ENCODE data around the gene BIRC6.
"Not testable (repeated sequence)": the region's sequence is repeated elsewhere in the genome, so short reads cannot be mapped to it uniquely, and the experiment has no call there.

The BIRC6 gene

DNA sequence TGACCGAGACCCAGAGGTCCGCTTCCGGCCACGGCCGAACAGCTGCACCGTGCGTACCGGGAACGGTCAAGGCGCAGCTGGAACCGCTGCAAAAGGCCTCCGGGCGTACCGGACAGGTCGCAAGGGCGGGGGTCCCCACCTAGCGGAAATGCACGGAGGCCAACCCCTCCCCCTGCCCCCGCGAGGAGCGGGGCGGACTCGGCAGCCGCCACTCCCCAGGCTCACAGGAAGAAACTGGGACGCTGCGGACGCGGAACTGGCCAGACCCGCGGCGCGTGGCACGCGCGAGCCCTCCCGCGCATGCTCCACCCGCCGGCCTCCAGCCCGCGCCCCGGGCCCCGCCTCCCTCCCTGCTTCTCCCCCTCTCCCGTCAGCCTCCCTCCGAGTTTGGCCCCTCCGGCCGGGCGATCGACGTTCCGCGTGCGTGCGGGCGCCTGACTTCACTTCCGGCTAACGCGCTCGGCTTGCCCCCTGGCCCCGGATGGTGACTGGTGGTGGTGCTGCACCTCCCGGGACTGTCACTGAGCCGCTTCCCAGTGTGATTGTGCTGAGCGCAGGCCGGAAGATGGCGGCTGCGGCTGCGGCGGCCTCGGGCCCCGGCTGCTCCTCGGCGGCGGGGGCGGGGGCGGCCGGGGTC lies at the start of gene BIRC6:
Gene BIRC6 (plus strand): TSS at position 343 of the 637 bp plus-strand sequence. CDS start 139 bp downstream, at position 482.
- H3K27ac Mint-ChIP-seq, result peak within 1 kb of the TSS; percentile 97
- peaks cover 33% of the 10 kb centered on the region for H3K36me3 Mint-ChIP-seq
- H3K9me3 Mint-ChIP-seq, result no peaks in the 10 kb centered on the region
- peak within 1 kb of the TSS; percentile 99 for H3K4me3 Mint-ChIP-seq
- H3K27me3 Mint-ChIP-seq, result no peaks in the 10 kb centered on the region
- peaks cover 35% of the 10 kb centered on the region for H3K4me1 Mint-ChIP-seq
- ATAC-seq, result peak; percentile 97

- Mint-ChIP-seq H3K4me3 (no peak overlapping the region), H3K27ac (no peak overlapping the region), H3K9me3 (no peaks in the 10 kb centered on the region), H3K36me3 (no peaks in the 10 kb centered on the region), H3K27me3 (no peaks in the 10 kb centered on the region), H3K4me1 (no peaks in the 10 kb centered on the region)
- no peak for ATAC-seq
Observed at GRCh38 chr2:32310577-32310976, 46.2 kb upstream of the BIRC6 start.

DNA sequence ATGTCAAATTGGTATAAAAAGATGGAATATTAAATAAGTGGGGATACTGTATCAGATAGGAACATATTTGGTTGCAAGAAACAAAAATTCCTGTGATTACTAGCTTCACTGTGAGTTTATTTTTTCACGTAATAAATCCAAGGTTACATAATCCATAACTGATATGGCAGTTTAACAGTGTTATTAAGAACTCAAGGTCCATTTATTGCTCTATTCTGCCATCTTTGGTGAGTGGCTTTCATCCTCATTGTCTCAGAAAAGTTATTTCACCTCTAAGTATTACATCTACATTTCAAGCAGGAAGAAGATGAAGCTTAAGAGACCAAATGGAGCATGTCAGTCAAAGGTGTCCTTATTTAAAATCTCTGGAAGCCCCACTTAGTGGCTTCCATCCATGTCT lies 41.9 kb upstream of the BIRC6 start:
- H3K27me3 Mint-ChIP-seq, result no peaks in the 10 kb centered on the region
- no peak overlapping the region for H3K27ac Mint-ChIP-seq
- no peaks in the 10 kb centered on the region for H3K36me3 Mint-ChIP-seq
- no peak for ATAC-seq
- no peak overlapping the region for H3K4me3 Mint-ChIP-seq
- H3K9me3 Mint-ChIP-seq, result no peaks in the 10 kb centered on the region
- no peaks in the 10 kb centered on the region for H3K4me1 Mint-ChIP-seq

DNA sequence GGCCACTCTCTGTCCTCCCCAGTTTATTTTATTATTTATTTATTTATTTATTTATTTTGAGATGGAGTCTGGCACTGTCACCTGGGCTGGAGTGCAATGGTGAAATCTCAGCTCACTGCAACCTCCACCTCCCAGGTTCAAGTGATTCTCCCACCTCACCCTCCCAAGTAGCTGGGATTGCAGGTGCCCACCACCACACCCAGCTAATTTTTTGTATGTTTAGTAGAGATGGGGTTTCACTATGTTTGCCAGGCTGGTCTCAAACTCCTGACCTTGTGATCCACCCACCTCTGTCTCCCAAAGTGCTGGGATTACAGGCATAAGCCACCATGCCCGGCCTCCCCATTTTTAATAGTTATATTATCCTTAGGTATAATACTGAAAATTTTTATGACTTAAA lies 28.1 kb upstream of the BIRC6 start:
- H3K4me3 Mint-ChIP-seq, result not testable (repeated sequence)

GRCh38 chr2:32329180-32329980 lies 27.4 kb upstream of the BIRC6 start:
- H3K4me1 Mint-ChIP-seq, H3K27me3 Mint-ChIP-seq, H3K9me3 Mint-ChIP-seq, H3K27ac Mint-ChIP-seq, ATAC-seq, H3K4me3 Mint-ChIP-seq: not testable (repeated sequence)
- H3K36me3 Mint-ChIP-seq, result peaks cover 17% of the 10 kb centered on the region

More for the DNA sequence above, 28.1 kb upstream of the BIRC6 start:
- not testable (repeated sequence) for H3K27me3 Mint-ChIP-seq, H3K4me1 Mint-ChIP-seq, H3K27ac Mint-ChIP-seq, ATAC-seq, H3K9me3 Mint-ChIP-seq
- H3K36me3 Mint-ChIP-seq, result peaks cover 17% of the 10 kb centered on the region

- Mint-ChIP-seq H3K4me3 (no peak overlapping the region), H3K9me3 (no peaks in the 10 kb centered on the region), H3K36me3 (peaks cover 17% of the 10 kb centered on the region), H3K4me1 (peaks cover 6% of the 10 kb centered on the region), H3K27me3 (no peaks in the 10 kb centered on the region), H3K27ac (no peak overlapping the region)
- ATAC-seq, result no peak
Observed at GRCh38 chr2:32330136-32330535, 26.7 kb upstream of the BIRC6 start.

DNA sequence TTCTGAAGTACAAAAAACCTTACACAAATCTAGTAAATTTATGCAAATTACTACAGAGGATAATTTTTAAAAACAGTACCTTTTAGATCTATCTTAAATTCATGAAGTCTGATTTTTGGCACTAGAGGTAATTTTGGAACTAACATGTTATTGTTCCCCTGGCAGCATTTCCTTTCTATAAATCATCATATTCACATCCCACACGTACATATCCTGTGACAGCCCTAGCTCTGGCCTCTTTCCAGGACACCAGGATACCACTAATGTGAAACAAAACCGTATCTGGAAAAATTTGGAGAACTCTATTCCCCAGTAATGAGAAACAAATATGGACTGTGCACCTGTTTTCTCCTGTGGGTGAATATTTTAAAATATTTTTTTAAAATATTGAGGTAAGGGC lies 14.0 kb upstream of the BIRC6 start:
- H3K27ac Mint-ChIP-seq, result no peak overlapping the region
- H3K27me3 Mint-ChIP-seq, result no peaks in the 10 kb centered on the region
- H3K4me1 Mint-ChIP-seq, result no peaks in the 10 kb centered on the region
- no peak overlapping the region for H3K4me3 Mint-ChIP-seq
- no peak for ATAC-seq
- H3K9me3 Mint-ChIP-seq, result no peaks in the 10 kb centered on the region
- H3K36me3 Mint-ChIP-seq, result no peaks in the 10 kb centered on the region

- not testable (repeated sequence) for H3K4me3 Mint-ChIP-seq, H3K9me3 Mint-ChIP-seq, H3K27me3 Mint-ChIP-seq, H3K27ac Mint-ChIP-seq, H3K4me1 Mint-ChIP-seq, H3K36me3 Mint-ChIP-seq, ATAC-seq
Observed at GRCh38 chr2:32350797-32351196, 6.0 kb upstream of the BIRC6 start.

GRCh38 chr2:32355976-32356680 lies 695 bp upstream of the BIRC6 start:
- peaks cover 26% of the 10 kb centered on the region for H3K36me3 Mint-ChIP-seq
- ATAC-seq, result no peak
- peak overlapping the region; percentile 99 for H3K4me3 Mint-ChIP-seq
- no peaks in the 10 kb centered on the region for H3K9me3 Mint-ChIP-seq
- H3K27ac Mint-ChIP-seq, result peak overlapping the region; percentile 97
- H3K4me1 Mint-ChIP-seq, result peaks cover 29% of the 10 kb centered on the region
- H3K27me3 Mint-ChIP-seq, result no peaks in the 10 kb centered on the region

DNA sequence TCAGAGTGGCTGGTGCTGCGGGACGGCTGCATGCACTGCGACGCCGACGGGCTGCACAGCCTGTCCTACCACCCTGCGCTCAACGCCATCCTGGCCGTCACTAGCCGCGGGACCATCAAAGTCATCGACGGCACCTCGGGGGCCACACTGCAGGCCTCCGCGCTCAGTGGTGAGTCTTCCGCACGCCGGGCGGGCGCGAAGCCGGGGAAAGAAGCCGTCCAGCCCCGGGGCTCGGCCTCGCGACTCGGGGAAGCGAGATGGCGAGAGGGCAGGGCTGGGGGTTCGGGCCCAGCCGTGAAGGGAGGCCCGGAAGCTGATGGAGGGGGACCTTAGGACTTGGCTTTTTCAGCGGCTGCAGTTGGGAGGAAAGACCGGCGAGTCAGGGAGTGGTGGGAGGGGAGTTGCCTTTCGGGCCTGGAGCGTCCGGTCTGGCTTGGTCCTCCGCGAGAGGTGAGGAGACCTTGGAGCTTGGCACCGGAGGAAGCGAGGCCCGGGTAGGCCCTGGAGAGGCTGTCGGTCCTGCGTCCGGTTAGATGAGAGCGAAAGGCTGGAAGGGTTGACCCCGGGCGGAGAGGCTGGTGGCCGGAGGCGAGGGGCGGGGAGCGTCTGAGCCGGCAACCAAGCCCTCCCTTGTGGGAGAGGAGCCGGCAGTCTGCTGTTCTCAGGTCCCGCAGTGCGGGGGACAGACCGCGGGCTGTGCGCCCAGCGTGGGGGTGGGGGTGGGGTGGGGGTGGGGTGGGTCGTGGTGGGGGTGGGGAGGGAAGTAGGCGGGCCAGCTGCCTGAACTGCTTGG lies 691 bp downstream of the BIRC6 start:
- H3K4me3 Mint-ChIP-seq, result peak overlapping the region; percentile 99
- H3K27ac Mint-ChIP-seq, result peak overlapping the region; percentile 97
- H3K27me3 Mint-ChIP-seq, result no peaks in the 10 kb centered on the region
- no peaks in the 10 kb centered on the region for H3K9me3 Mint-ChIP-seq
- peaks cover 35% of the 10 kb centered on the region for H3K36me3 Mint-ChIP-seq
- ATAC-seq, result peak; percentile 34
- peaks cover 42% of the 10 kb centered on the region for H3K4me1 Mint-ChIP-seq

DNA sequence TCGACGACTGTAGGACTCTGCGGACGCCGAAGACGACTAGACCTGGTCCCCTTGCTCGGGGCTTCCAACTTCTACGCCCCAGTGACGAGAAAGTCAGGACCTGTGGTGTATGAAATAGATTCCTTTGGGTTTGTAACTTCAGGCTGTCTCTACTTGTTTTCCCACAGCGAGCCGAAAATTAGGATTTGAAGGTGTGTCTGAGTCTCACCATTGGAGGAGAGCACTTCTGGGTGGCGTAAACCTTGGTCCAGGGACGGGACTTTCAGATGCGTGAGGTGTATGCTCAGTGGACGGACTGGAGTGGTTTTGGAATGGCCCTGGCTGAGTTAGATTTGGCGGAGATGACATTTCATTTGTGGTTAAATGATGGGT lies 1.3 kb downstream of the BIRC6 start:
- H3K4me1 Mint-ChIP-seq, result peaks cover 44% of the 10 kb centered on the region
- H3K4me3 Mint-ChIP-seq, result peak overlapping the region; percentile 99
- H3K36me3 Mint-ChIP-seq, result peaks cover 35% of the 10 kb centered on the region
- H3K27ac Mint-ChIP-seq, result peak overlapping the region; percentile 97
- no peaks in the 10 kb centered on the region for H3K27me3 Mint-ChIP-seq
- no peaks in the 10 kb centered on the region for H3K9me3 Mint-ChIP-seq
- ATAC-seq, result no peak

DNA sequence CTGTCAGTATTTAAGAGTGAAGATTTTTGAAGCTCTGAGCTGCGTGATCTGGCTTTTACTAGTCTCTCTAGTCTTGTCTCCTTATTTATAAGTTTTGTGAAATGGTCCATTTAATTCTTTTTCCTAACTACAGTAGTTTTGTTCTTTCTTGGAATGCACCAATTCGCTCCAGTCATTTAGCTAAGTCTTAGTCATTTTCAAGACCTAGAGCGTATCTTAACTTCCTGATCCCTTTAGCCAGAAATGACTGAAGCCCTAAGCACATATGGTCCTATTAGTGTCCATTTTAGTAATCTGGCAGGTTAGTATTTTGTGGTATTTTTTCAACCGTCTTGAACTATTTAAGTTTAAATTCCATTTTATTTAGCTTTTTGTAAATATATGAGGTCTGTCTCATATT lies 3.6 kb downstream of the BIRC6 start:
- peaks cover 63% of the 10 kb centered on the region for H3K4me1 Mint-ChIP-seq
- ATAC-seq, result no peak
- H3K27me3 Mint-ChIP-seq, result no peaks in the 10 kb centered on the region
- peak overlapping the region; percentile 97 for H3K27ac Mint-ChIP-seq
- peaks cover 35% of the 10 kb centered on the region for H3K36me3 Mint-ChIP-seq
- H3K9me3 Mint-ChIP-seq, result no peaks in the 10 kb centered on the region
- H3K4me3 Mint-ChIP-seq, result peak overlapping the region; percentile 18

DNA sequence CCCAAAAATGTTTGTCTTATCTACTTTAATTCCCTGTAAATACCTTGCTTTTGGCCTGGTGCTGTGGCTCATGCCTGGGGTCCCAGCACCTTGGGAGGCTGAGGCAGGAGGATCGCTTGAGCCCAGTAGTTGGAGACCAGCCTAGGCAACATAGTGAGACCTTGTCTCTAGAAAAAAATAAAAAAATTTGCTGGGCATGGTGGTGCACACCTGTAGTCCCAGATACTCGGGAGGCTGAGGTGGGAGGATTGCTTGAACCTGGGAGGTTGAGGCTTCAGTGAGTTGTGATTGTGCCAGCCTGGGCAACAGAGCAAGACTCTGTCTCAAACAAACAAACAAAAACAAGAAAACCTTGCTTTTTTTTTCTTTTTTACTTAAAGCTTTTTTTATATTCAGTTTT lies 6.2 kb downstream of the BIRC6 start:
- ATAC-seq, H3K9me3 Mint-ChIP-seq, H3K27me3 Mint-ChIP-seq, H3K27ac Mint-ChIP-seq, H3K4me3 Mint-ChIP-seq: not testable (repeated sequence)
- H3K4me1 Mint-ChIP-seq, result peaks cover 83% of the 10 kb centered on the region
- H3K36me3 Mint-ChIP-seq, result peaks cover 34% of the 10 kb centered on the region

DNA sequence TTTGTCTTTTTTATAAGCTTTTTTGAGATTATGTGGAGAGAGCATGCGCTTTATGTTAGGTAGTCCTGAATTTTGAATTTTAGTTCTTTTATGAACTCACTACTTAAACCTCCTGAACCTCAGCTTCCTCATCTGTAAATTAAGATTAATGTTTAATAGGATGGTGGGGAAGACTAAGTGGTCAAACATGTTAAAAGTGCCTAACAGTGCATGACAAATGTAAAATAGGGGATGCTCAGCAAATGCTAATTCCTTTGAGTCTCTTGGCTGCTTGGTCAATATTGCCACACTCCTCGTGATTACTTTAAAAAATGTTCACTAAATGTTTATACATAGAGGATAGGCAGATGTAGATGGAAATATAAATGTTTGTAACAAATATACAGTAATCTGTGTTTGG lies 6.8 kb downstream of the BIRC6 start:
- Mint-ChIP-seq H3K27me3 (no peaks in the 10 kb centered on the region), H3K4me1 (peaks cover 82% of the 10 kb centered on the region), H3K4me3 (no peak overlapping the region), H3K36me3 (peaks cover 28% of the 10 kb centered on the region), H3K27ac (no peak overlapping the region), H3K9me3 (no peaks in the 10 kb centered on the region)
- ATAC-seq, result peak; percentile 58

GRCh38 chr2:32364290-32364689 lies 7.5 kb downstream of the BIRC6 start:
- Mint-ChIP-seq H3K36me3 (peaks cover 22% of the 10 kb centered on the region), H3K27ac (peak overlapping the region; percentile 54), H3K4me1 (peaks cover 82% of the 10 kb centered on the region), H3K4me3 (peak overlapping the region; percentile 7)
- not testable (repeated sequence) for H3K27me3 Mint-ChIP-seq, ATAC-seq, H3K9me3 Mint-ChIP-seq

Data from stimulated activated memory B cell treated with anti-CD40 and anti-IgM and Interleukin-4, amounts not matched to agents 10 μg/mL and 1 μg/mL and 100 μg/mL, for 72 hours (primary cell).